ENCODE measurements around the gene IL17C. TPM values are rescaled to one million over a fixed set of nuclear protein-coding genes. Genes with fewer than 3 reads are reported as not detected.

IL17C gene
- total RNA-seq, 1 donor from 2014 or later: 0.23 TPM

GRCh38 chr16:88645455-88645854 lies 7.1 kb downstream of the IL17C start:
- no peaks in the 10 kb centered on the region for H3K36me3 Mint-ChIP-seq (ENCODE audit: low read depth)

GRCh38 chr16:88645941-88646340 lies 7.6 kb downstream of the IL17C start:
- Mint-ChIP-seq H3K27ac (ENCODE audit: unreplicated experiment) (no peak overlapping the region), H3K4me1 (peaks cover 17% of the 10 kb centered on the region), H3K9me3 (no peaks in the 10 kb centered on the region), H3K27me3 (ENCODE audit: low read depth) (peaks cover 2% of the 10 kb centered on the region), H3K36me3 (ENCODE audit: low read depth) (no peaks in the 10 kb centered on the region), H3K4me3 (no peak overlapping the region)
- TF ChIP-seq, protein P1, sequence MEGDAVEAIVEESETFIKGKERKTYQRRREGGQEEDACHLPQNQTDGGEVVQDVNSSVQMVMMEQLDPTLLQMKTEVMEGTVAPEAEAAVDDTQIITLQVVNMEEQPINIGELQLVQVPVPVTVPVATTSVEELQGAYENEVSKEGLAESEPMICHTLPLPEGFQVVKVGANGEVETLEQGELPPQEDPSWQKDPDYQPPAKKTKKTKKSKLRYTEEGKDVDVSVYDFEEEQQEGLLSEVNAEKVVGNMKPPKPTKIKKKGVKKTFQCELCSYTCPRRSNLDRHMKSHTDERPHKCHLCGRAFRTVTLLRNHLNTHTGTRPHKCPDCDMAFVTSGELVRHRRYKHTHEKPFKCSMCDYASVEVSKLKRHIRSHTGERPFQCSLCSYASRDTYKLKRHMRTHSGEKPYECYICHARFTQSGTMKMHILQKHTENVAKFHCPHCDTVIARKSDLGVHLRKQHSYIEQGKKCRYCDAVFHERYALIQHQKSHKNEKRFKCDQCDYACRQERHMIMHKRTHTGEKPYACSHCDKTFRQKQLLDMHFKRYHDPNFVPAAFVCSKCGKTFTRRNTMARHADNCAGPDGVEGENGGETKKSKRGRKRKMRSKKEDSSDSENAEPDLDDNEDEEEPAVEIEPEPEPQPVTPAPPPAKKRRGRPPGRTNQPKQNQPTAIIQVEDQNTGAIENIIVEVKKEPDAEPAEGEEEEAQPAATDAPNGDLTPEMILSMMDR (conservative IDR thresholded peaks at IDR 0.05): no peak
- DNase-seq (ENCODE audit: low read depth, low spot score): no peak

More at GRCh38 chr16:88645455-88645854, 7.1 kb downstream of the IL17C start:
- H3K4me3 Mint-ChIP-seq: peak overlapping the region; percentile 64
- no peak overlapping the region for H3K27ac Mint-ChIP-seq (ENCODE audit: unreplicated experiment)
- peaks cover 3% of the 10 kb centered on the region for H3K27me3 Mint-ChIP-seq (ENCODE audit: low read depth)
- no peak for DNase-seq (ENCODE audit: low read depth, low spot score)
- no peaks in the 10 kb centered on the region for H3K9me3 Mint-ChIP-seq
- H3K4me1 Mint-ChIP-seq: peaks cover 17% of the 10 kb centered on the region
- TF ChIP-seq, protein P1 (conservative IDR thresholded peaks at IDR 0.05): no peak

DNA sequence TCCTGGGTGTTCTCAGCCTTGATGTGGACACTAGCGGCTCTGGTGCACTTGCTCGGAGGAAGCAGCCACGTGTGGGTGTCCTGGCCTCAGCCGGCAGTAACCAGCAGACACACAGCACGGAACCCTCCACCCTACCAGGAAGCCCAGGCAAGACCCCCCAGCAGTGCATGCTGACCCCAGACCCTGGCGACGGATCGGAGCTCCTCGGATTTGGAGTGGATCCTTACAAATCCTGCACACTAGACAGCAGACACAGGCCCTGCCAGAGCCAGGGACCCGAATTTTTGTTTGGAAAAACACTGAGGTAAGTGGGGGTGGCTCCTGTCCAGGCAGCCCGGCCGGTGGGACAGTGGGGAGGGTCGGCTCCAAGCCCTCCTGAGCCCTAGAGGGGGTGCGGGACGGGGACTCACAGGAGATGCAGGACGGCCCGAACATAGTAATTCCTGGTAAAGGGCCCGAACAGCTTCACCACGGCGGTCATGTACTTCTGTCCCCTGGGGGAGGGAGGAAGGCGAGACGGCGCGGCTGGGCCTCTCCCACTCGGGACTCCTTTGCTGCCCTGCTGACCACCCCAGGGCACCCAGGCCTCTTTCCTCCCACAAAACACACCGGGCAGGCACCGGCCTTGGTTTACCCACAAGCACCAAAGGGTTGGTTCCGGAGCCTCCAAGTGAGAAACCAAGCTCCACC lies 8.1 kb downstream of the IL17C start:
- no peaks in the 10 kb centered on the region for H3K9me3 Mint-ChIP-seq
- peak overlapping the region; percentile 35 for H3K27ac Mint-ChIP-seq (ENCODE audit: unreplicated experiment)
- H3K36me3 Mint-ChIP-seq (ENCODE audit: low read depth): no peaks in the 10 kb centered on the region
- TF ChIP-seq, protein P1 (conservative IDR thresholded peaks at IDR 0.05): no peak
- DNase-seq (ENCODE audit: low read depth, low spot score): no peak
- H3K27me3 Mint-ChIP-seq (ENCODE audit: low read depth): peaks cover 2% of the 10 kb centered on the region
- H3K4me1 Mint-ChIP-seq: peaks cover 22% of the 10 kb centered on the region
- H3K4me3 Mint-ChIP-seq: no peak overlapping the region

- no peak for DNase-seq (ENCODE audit: low read depth, low spot score)
Observed at GRCh38 chr16:88647178-88648070, 9.1 kb downstream of the IL17C start.

GRCh38 chr16:88649195-88649923 lies 11.0 kb downstream of the IL17C start:
- H3K4me3 Mint-ChIP-seq: peak overlapping the region; percentile 69
- TF ChIP-seq, protein P1 (conservative IDR thresholded peaks at IDR 0.05): no peak
- no peak for DNase-seq (ENCODE audit: low read depth, low spot score)
- H3K27ac Mint-ChIP-seq (ENCODE audit: unreplicated experiment): peak overlapping the region; percentile 16
- peaks cover 2% of the 10 kb centered on the region for H3K27me3 Mint-ChIP-seq (ENCODE audit: low read depth)
- H3K36me3 Mint-ChIP-seq (ENCODE audit: low read depth): no peaks in the 10 kb centered on the region
- peaks cover 23% of the 10 kb centered on the region for H3K4me1 Mint-ChIP-seq
- H3K9me3 Mint-ChIP-seq: no peaks in the 10 kb centered on the region

More at GRCh38 chr16:88647178-88648070, 9.1 kb downstream of the IL17C start:
- Mint-ChIP-seq H3K4me3 (no peak overlapping the region), H3K27ac (ENCODE audit: unreplicated experiment) (no peak overlapping the region), H3K9me3 (no peaks in the 10 kb centered on the region), H3K4me1 (peaks cover 23% of the 10 kb centered on the region), H3K36me3 (ENCODE audit: low read depth) (no peaks in the 10 kb centered on the region), H3K27me3 (ENCODE audit: low read depth) (peaks cover 2% of the 10 kb centered on the region)
- TF ChIP-seq, protein P1 (conservative IDR thresholded peaks at IDR 0.05): no peak

Measured in neural crest cell (in vitro differentiated cells).